Measurements from ENCODE around the gene AK6. TPM values are rescaled to one million over a fixed set of nuclear protein-coding genes. Genes with fewer than 3 reads are reported as not detected.

AK6 gene
- total RNA-seq, 1 donor from 2014 or later, result 31.4 TPM

GRCh38 chr5:69359699-69360098, 9.6 kb downstream of the AK6 start:
- ATAC-seq (no peak), DNase-seq (no peak)
- H3K4me1 ChIP-seq, result no peaks in the 10 kb centered on the region
- H3K4me3 ChIP-seq, result no peak overlapping the region
- TF ChIP-seq CTCF (IDR thresholded peaks at IDR 0.05), result no peak
- H3K27me3 ChIP-seq, result no peaks in the 10 kb centered on the region
- H3K9me3 ChIP-seq, result no peaks in the 10 kb centered on the region
- intact Hi-C loops (cut with DNase I), result no loop called here
- H3K36me3 ChIP-seq, result peaks cover 27% of the 10 kb centered on the region
- H3K27ac ChIP-seq, result no peak overlapping the region

GRCh38 chr5:69350664-69351063, 18.7 kb downstream of the AK6 start:
- no peaks in the 10 kb centered on the region for H3K27me3 ChIP-seq
- H3K9me3 ChIP-seq, result no peaks in the 10 kb centered on the region
- ATAC-seq (no peak), DNase-seq (no peak)
- H3K36me3 ChIP-seq, result peaks cover 54% of the 10 kb centered on the region
- no peak overlapping the region for H3K27ac ChIP-seq
- intact Hi-C loops (cut with DNase I), result no loop called here
- no peak for TF ChIP-seq CTCF (IDR thresholded peaks at IDR 0.05)
- H3K4me3 ChIP-seq, result no peak overlapping the region
- no peaks in the 10 kb centered on the region for H3K4me1 ChIP-seq

- intact Hi-C loops (cut with DNase I), result no loop called here
- no peak for ATAC-seq
Measured at GRCh38 chr5:69343083-69343482, 26.2 kb downstream of the AK6 start.

GRCh38 chr5:69341520-69342161, 27.7 kb downstream of the AK6 start:
- ATAC-seq (no peak), DNase-seq (no peak)
- Histone ChIP-seq H3K27me3 (no peaks in the 10 kb centered on the region), H3K36me3 (no peaks in the 10 kb centered on the region), H3K4me3 (no peak overlapping the region), H3K4me1 (no peaks in the 10 kb centered on the region), H3K27ac (no peak overlapping the region), H3K9me3 (no peaks in the 10 kb centered on the region)
- TF ChIP-seq CTCF (IDR thresholded peaks at IDR 0.05), result no peak
- intact Hi-C loops (cut with DNase I), result no loop called here

More at GRCh38 chr5:69343083-69343482, 26.2 kb downstream of the AK6 start:
- Histone ChIP-seq H3K4me3 (no peak overlapping the region), H3K4me1 (no peaks in the 10 kb centered on the region), H3K9me3 (no peaks in the 10 kb centered on the region), H3K27me3 (no peaks in the 10 kb centered on the region), H3K36me3 (no peaks in the 10 kb centered on the region), H3K27ac (no peak overlapping the region)
- no peak for TF ChIP-seq CTCF (IDR thresholded peaks at IDR 0.05)
- DNase-seq, result no peak

GRCh38 chr5:69335341-69335935, 33.9 kb downstream of the AK6 start:
- Histone ChIP-seq H3K27ac (no peak overlapping the region), H3K36me3 (no peaks in the 10 kb centered on the region), H3K9me3 (no peaks in the 10 kb centered on the region), H3K4me3 (no peak overlapping the region), H3K4me1 (peaks cover 4% of the 10 kb centered on the region), H3K27me3 (no peaks in the 10 kb centered on the region)
- DNase-seq, result no peak
- intact Hi-C loops (cut with DNase I), result no loop called here
- ATAC-seq, result no peak
- TF ChIP-seq CTCF (IDR thresholded peaks at IDR 0.05), result no peak

Data from upper lobe of right lung (tissue), 1 donor.